ENCODE results near the gene AKAP13.

- TF ChIP-seq CTCF (IDR thresholded peaks at IDR 0.05; ENCODE audit: insufficient read depth, low read length, poor library complexity, severe bottlenecking) (no peak), EZH2phosphoT487 (conservative IDR thresholded peaks at IDR 0.05; ENCODE audit: low read length) (no peak)
Measured at GRCh38 chr15:85563731-85564130, 183.3 kb downstream of the AKAP13 start.

All from SU-DHL-6 (cell line).